ENCODE data around the gene ART3.

The ART3 gene

GRCh38 chr4:76106442-76106841, 31.9 kb downstream of the ART3 start:
- Histone ChIP-seq H3K4me1 (ENCODE audit: control insufficient read depth, insufficient read depth, low read length) (no peaks in the 10 kb centered on the region), H3K27me3 (replicated peaks; ENCODE audit: control insufficient read depth, insufficient read depth, low read length) (peaks cover 4% of the 10 kb centered on the region), H3K9ac (ENCODE audit: low read length) (no peak overlapping the region)

GRCh38 chr4:76108467-76109181, 34.1 kb downstream of the ART3 start:
- H3K36me3 ChIP-seq (ENCODE audit: control insufficient read depth, insufficient read depth, low read length, severe bottlenecking), result peaks cover 11% of the 10 kb centered on the region
- H3K4me3 ChIP-seq (ENCODE audit: low read length), result no peak overlapping the region
- no peaks in the 10 kb centered on the region for H3K9me3 ChIP-seq (ENCODE audit: control insufficient read depth, low read length)
- no peak overlapping the region for H3K9ac ChIP-seq (ENCODE audit: low read length)
- peaks cover 4% of the 10 kb centered on the region for H3K27me3 ChIP-seq (replicated peaks; ENCODE audit: control insufficient read depth, insufficient read depth, low read length)
- no peaks in the 10 kb centered on the region for H3K4me1 ChIP-seq (ENCODE audit: control insufficient read depth, insufficient read depth, low read length)
- DNase-seq (ENCODE audit: low read depth), result peak; percentile 23

More at GRCh38 chr4:76106442-76106841, 31.9 kb downstream of the ART3 start:
- Histone ChIP-seq H3K4me3 (ENCODE audit: low read length) (no peak overlapping the region), H3K36me3 (ENCODE audit: control insufficient read depth, insufficient read depth, low read length, severe bottlenecking) (no peaks in the 10 kb centered on the region), H3K9me3 (ENCODE audit: control insufficient read depth, low read length) (no peaks in the 10 kb centered on the region)
- DNase-seq (ENCODE audit: low read depth), result no peak

GRCh38 chr4:76116821-76117220, 42.3 kb downstream of the ART3 start:
- no peak for DNase-seq (ENCODE audit: low read depth)
- no peaks in the 10 kb centered on the region for H3K27me3 ChIP-seq (replicated peaks; ENCODE audit: control insufficient read depth, insufficient read depth, low read length)
- H3K9ac ChIP-seq (ENCODE audit: low read length), result no peak overlapping the region
- H3K4me1 ChIP-seq (ENCODE audit: control insufficient read depth, insufficient read depth, low read length), result no peaks in the 10 kb centered on the region
- no peak overlapping the region for H3K4me3 ChIP-seq (ENCODE audit: low read length)
- peaks cover 72% of the 10 kb centered on the region for H3K36me3 ChIP-seq (ENCODE audit: control insufficient read depth, insufficient read depth, low read length, severe bottlenecking)
- H3K9me3 ChIP-seq (ENCODE audit: control insufficient read depth, low read length), result no peaks in the 10 kb centered on the region

GRCh38 chr4:76117536-76117935, 43.0 kb downstream of the ART3 start:
- H3K36me3 ChIP-seq (ENCODE audit: control insufficient read depth, insufficient read depth, low read length, severe bottlenecking), result peaks cover 74% of the 10 kb centered on the region
- no peaks in the 10 kb centered on the region for H3K27me3 ChIP-seq (replicated peaks; ENCODE audit: control insufficient read depth, insufficient read depth, low read length)

DNA sequence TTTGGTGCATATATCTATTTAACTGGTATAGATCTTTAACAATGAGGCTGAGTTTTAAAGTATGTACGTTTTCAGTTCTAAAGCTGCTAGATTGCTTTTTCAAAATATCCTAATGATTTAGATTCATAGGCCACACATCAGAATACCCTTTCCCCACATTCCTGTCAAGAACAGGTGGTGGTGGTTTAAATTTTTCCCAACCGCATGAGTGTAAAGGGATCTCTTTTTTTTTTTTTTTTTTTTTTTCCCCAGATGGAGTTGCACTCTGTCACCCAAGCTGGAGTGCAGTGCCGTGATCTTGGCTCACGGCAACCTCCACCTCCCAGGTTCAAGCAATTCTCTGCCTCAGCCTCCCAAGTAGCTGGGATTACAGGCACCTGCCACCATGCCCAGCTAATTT, 45.7 kb downstream of the ART3 start:
- Histone ChIP-seq H3K36me3 (ENCODE audit: control insufficient read depth, insufficient read depth, low read length, severe bottlenecking) (peaks cover 73% of the 10 kb centered on the region), H3K9me3 (ENCODE audit: control insufficient read depth, low read length) (peaks cover 4% of the 10 kb centered on the region), H3K9ac (ENCODE audit: low read length) (no peak overlapping the region), H3K27me3 (replicated peaks; ENCODE audit: control insufficient read depth, insufficient read depth, low read length) (no peaks in the 10 kb centered on the region), H3K4me3 (ENCODE audit: low read length) (no peak overlapping the region), H3K4me1 (ENCODE audit: control insufficient read depth, insufficient read depth, low read length) (no peaks in the 10 kb centered on the region)
- no peak for DNase-seq (ENCODE audit: low read depth)

More at GRCh38 chr4:76117536-76117935, 43.0 kb downstream of the ART3 start:
- H3K9ac ChIP-seq (ENCODE audit: low read length), result no peak overlapping the region
- H3K4me1 ChIP-seq (ENCODE audit: control insufficient read depth, insufficient read depth, low read length), result no peaks in the 10 kb centered on the region
- H3K4me3 ChIP-seq (ENCODE audit: low read length), result no peak overlapping the region
- no peak for DNase-seq (ENCODE audit: low read depth)
- peaks cover 4% of the 10 kb centered on the region for H3K9me3 ChIP-seq (ENCODE audit: control insufficient read depth, low read length)

GRCh38 chr4:76125816-76126215, 51.3 kb downstream of the ART3 start:
- Histone ChIP-seq H3K4me1 (ENCODE audit: control insufficient read depth, insufficient read depth, low read length) (peaks cover 4% of the 10 kb centered on the region), H3K36me3 (ENCODE audit: control insufficient read depth, insufficient read depth, low read length, severe bottlenecking) (peaks cover 60% of the 10 kb centered on the region)
- DNase-seq (ENCODE audit: low read depth), result no peak

DNA sequence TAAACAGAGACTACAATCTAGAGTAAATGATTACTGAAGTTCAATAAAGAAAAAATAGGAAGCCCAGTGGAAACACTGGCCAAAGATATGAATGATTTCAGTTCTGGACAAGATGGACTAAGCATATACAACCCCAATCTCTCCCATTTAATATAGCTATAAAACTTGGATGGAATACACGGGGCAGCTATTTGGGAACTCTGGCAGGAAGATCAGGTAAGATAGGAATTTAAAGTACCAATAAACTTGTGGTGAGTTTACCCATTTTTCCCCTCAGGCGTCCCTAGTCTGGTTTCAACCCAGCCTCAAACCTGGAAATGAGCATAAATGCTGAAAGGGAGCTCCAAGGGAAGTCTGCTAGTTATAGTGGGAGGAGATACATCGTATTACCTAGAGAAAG, 53.2 kb downstream of the ART3 start:
- DNase-seq (ENCODE audit: low read depth), result no peak
- Histone ChIP-seq H3K9me3 (ENCODE audit: control insufficient read depth, low read length) (no peaks in the 10 kb centered on the region), H3K27me3 (replicated peaks; ENCODE audit: control insufficient read depth, insufficient read depth, low read length) (no peaks in the 10 kb centered on the region), H3K9ac (ENCODE audit: low read length) (no peak overlapping the region), H3K36me3 (ENCODE audit: control insufficient read depth, insufficient read depth, low read length, severe bottlenecking) (peaks cover 45% of the 10 kb centered on the region), H3K4me3 (ENCODE audit: low read length) (no peak overlapping the region), H3K4me1 (ENCODE audit: control insufficient read depth, insufficient read depth, low read length) (peaks cover 4% of the 10 kb centered on the region)

More at GRCh38 chr4:76125816-76126215, 51.3 kb downstream of the ART3 start:
- peaks cover 4% of the 10 kb centered on the region for H3K9me3 ChIP-seq (ENCODE audit: control insufficient read depth, low read length)
- H3K9ac ChIP-seq (ENCODE audit: low read length), result no peak overlapping the region
- no peaks in the 10 kb centered on the region for H3K27me3 ChIP-seq (replicated peaks; ENCODE audit: control insufficient read depth, insufficient read depth, low read length)
- H3K4me3 ChIP-seq (ENCODE audit: low read length), result no peak overlapping the region

DNA sequence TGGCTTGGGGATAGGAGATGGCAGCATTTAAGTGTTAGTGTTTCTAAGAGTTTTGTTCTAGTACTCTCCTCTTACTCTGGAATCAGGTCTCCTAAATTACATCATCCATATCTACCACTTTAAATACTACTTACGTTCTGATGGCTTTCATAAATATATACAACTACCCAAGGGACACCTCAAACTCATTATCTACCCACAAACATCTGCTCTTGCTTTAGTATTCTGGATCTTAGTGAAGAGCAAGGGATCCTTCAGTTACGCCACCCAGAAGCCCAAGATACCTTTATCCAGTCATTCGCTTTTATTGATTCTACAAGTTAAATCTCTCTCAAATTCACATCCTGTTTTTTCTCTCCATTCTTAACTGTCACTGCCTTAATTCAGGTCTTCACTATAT, 66.7 kb downstream of the ART3 start:
- Histone ChIP-seq H3K4me3 (ENCODE audit: low read length) (no peak overlapping the region), H3K27me3 (replicated peaks; ENCODE audit: control insufficient read depth, insufficient read depth, low read length) (no peaks in the 10 kb centered on the region), H3K4me1 (ENCODE audit: control insufficient read depth, insufficient read depth, low read length) (peaks cover 5% of the 10 kb centered on the region), H3K9me3 (ENCODE audit: control insufficient read depth, low read length) (no peaks in the 10 kb centered on the region), H3K36me3 (ENCODE audit: control insufficient read depth, insufficient read depth, low read length, severe bottlenecking) (peaks cover 66% of the 10 kb centered on the region), H3K9ac (ENCODE audit: low read length) (no peak overlapping the region)
- DNase-seq (ENCODE audit: low read depth), result no peak

- H3K9me3 ChIP-seq (ENCODE audit: control insufficient read depth, low read length), result no peaks in the 10 kb centered on the region
- H3K36me3 ChIP-seq (ENCODE audit: control insufficient read depth, insufficient read depth, low read length, severe bottlenecking), result peaks cover 42% of the 10 kb centered on the region
- H3K27me3 ChIP-seq (replicated peaks; ENCODE audit: control insufficient read depth, insufficient read depth, low read length), result no peaks in the 10 kb centered on the region
- H3K9ac ChIP-seq (ENCODE audit: low read length), result no peak overlapping the region
- no peak overlapping the region for H3K4me3 ChIP-seq (ENCODE audit: low read length)
- DNase-seq (ENCODE audit: low read depth), result no peak
- H3K4me1 ChIP-seq (ENCODE audit: control insufficient read depth, insufficient read depth, low read length), result peaks cover 24% of the 10 kb centered on the region
Measured at GRCh38 chr4:76144546-76144945, 70.0 kb downstream of the ART3 start.

GRCh38 chr4:76147454-76148141, 73.1 kb downstream of the ART3 start:
- H3K36me3 ChIP-seq (ENCODE audit: control insufficient read depth, insufficient read depth, low read length, severe bottlenecking), result peaks cover 13% of the 10 kb centered on the region
- no peaks in the 10 kb centered on the region for H3K9me3 ChIP-seq (ENCODE audit: control insufficient read depth, low read length)
- H3K9ac ChIP-seq (ENCODE audit: low read length), result peak overlapping the region; percentile 94
- H3K4me3 ChIP-seq (ENCODE audit: low read length), result peak overlapping the region; percentile 96
- H3K27me3 ChIP-seq (replicated peaks; ENCODE audit: control insufficient read depth, insufficient read depth, low read length), result no peaks in the 10 kb centered on the region
- H3K4me1 ChIP-seq (ENCODE audit: control insufficient read depth, insufficient read depth, low read length), result peaks cover 26% of the 10 kb centered on the region
- peak; percentile 80 for DNase-seq (ENCODE audit: low read depth)

DNA sequence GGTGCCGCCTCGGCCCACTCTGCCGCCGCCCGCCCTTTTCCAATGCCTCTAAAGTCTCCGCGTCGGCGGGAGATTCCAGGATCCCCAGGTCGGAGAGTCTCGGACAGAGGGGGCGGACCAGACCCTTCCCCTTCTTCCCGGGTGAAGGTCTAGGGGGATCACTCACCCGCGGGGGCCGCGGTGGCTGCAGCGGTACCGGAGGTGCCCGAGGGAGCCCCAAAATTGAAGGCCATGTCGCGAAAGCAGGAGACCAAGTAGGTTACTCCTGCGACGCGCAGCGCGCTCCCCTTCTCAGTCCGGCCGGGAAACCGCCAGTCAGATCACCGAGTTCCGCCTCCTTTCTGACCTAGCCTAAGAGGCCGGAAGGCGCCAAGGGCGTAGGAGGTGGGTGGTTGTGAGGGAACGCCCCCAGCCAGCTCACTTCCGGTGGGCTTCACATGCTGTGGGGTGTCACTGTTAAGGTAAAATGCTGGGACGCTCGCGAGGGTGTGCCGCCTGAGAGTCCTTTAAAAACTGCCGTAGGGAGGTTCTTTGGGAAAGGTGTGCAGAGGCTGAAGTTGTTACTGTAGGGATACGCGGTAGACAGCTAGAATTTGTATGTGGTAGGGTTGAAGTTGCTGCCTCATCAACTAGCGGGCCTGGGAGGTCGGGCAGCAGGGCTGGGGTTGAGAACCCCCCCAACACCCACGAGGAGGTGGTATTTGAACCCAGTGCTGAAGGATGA, 73.8 kb downstream of the ART3 start, which contains the start of gene NUP54:
NUP54 (minus strand) TSS at position 256 of the 724 bp plus-strand sequence; CDS start at position 233, 23 bp downstream.
- Histone ChIP-seq H3K36me3 (ENCODE audit: control insufficient read depth, insufficient read depth, low read length, severe bottlenecking) (peaks cover 7% of the 10 kb centered on the region), H3K4me3 (ENCODE audit: low read length) (peak within 1 kb of the TSS; percentile 96), H3K9ac (ENCODE audit: low read length) (peak within 1 kb of the TSS; percentile 94), H3K4me1 (ENCODE audit: control insufficient read depth, insufficient read depth, low read length) (peaks cover 26% of the 10 kb centered on the region), H3K27me3 (replicated peaks; ENCODE audit: control insufficient read depth, insufficient read depth, low read length) (no peaks in the 10 kb centered on the region), H3K9me3 (ENCODE audit: control insufficient read depth, low read length) (no peaks in the 10 kb centered on the region)
- peak; percentile 98 for DNase-seq (ENCODE audit: low read depth)
